ENCODE results near the gene NAA10.

- TF ChIP-seq POLR2A (IDR thresholded peaks at IDR 0.05; ENCODE audit: low read depth, low read length), result no peak
- TF ChIP-seq POLR2AphosphoS5 (IDR thresholded peaks at IDR 0.05; ENCODE audit: low read depth, low read length), result no peak
Observed at GRCh38 chrX:153908219-153908860, 26.5 kb downstream of the NAA10 start.

All from GM12892 (cell line).